ENCODE measurements around the gene SLC22A23.

GRCh38 chr6:3320238-3320811 lies 136.5 kb downstream of the SLC22A23 start:
- TF ChIP-seq EP300 (IDR thresholded peaks at IDR 0.05; ENCODE audit: borderline replicate concordance) = no peak
- TF ChIP-seq MAX (IDR thresholded peaks at IDR 0.05) = no peak
- no peak for TF ChIP-seq TEAD4 (IDR thresholded peaks at IDR 0.05)
- TF ChIP-seq TAF1 (IDR thresholded peaks at IDR 0.05; ENCODE audit: low read depth) = no peak
- no peak for TF ChIP-seq REST (IDR thresholded peaks at IDR 0.05; ENCODE audit: low read depth)
- TF ChIP-seq YY1 (IDR thresholded peaks at IDR 0.05; ENCODE audit: low read depth) = no peak
